Measurements from ENCODE around the gene ITGB8.

ITGB8 gene

GRCh38 chr7:20320322-20320721, 10.4 kb upstream of the ITGB8 start:
- Mint-ChIP-seq H3K9me3 (no peaks in the 10 kb centered on the region), H3K4me1 (no peaks in the 10 kb centered on the region), H3K27me3 (no peaks in the 10 kb centered on the region), H3K36me3 (no peaks in the 10 kb centered on the region), H3K4me3 (no peak overlapping the region), H3K27ac (no peak overlapping the region)
- no peak for ATAC-seq

GRCh38 chr7:20320786-20321185, 9.9 kb upstream of the ITGB8 start:
- Mint-ChIP-seq H3K4me1 (no peaks in the 10 kb centered on the region), H3K27ac (no peak overlapping the region), H3K36me3 (no peaks in the 10 kb centered on the region), H3K9me3 (no peaks in the 10 kb centered on the region), H3K4me3 (no peak overlapping the region), H3K27me3 (no peaks in the 10 kb centered on the region)
- no peak for ATAC-seq

- Mint-ChIP-seq H3K27me3 (no peaks in the 10 kb centered on the region), H3K4me1 (no peaks in the 10 kb centered on the region), H3K36me3 (no peaks in the 10 kb centered on the region), H3K27ac (no peak overlapping the region), H3K9me3 (no peaks in the 10 kb centered on the region), H3K4me3 (no peak overlapping the region)
- no peak for ATAC-seq
Observed at GRCh38 chr7:20323595-20323994, 7.1 kb upstream of the ITGB8 start.

GRCh38 chr7:20326342-20326741, 4.4 kb upstream of the ITGB8 start:
- no peak for ATAC-seq
- no peak overlapping the region for H3K27ac Mint-ChIP-seq

DNA sequence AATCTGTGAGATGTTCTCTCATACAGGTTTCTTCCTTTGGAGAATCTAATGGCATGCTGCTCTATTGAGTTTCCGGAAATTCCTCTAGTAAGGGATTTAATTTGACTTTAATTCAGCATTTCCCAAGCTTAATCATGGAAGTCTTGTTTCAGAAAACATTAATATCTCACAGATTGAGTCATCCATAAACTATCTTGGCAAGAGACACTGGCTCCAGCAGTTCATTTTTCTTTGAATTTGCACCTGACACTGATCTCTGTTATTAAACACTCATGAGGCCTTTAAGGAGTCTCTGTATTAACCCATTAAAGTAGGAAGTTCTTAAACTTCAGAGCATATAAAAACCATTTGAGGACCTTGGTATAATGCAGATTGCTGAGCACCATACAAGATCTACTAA, 3.6 kb upstream of the ITGB8 start:
- ATAC-seq = no peak
- H3K4me1 Mint-ChIP-seq = peaks cover 25% of the 10 kb centered on the region
- no peaks in the 10 kb centered on the region for H3K36me3 Mint-ChIP-seq
- no peak overlapping the region for H3K4me3 Mint-ChIP-seq
- H3K27ac Mint-ChIP-seq = no peak overlapping the region
- H3K27me3 Mint-ChIP-seq = no peaks in the 10 kb centered on the region
- H3K9me3 Mint-ChIP-seq = no peaks in the 10 kb centered on the region

More at GRCh38 chr7:20326342-20326741, 4.4 kb upstream of the ITGB8 start:
- Mint-ChIP-seq H3K4me1 (peaks cover 19% of the 10 kb centered on the region), H3K4me3 (no peak overlapping the region), H3K36me3 (no peaks in the 10 kb centered on the region), H3K9me3 (no peaks in the 10 kb centered on the region), H3K27me3 (no peaks in the 10 kb centered on the region)

DNA sequence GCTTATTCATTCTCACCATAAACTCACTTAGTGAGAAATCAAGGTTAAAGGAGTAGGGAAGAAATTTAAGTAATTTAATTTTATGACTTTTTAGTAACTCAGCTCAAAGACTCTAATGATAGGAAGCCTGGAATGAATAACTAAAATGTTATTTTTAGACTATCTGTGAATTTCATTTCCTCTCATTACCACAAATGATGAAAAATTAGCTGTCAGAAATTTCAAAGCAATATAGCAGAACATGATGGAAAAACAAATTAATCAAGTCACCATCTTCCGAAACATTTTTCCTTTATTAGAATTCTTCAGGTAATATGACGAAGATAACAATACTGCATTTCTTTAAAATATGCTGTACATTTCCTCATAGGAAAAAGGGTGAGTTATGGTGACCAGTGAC, 2.7 kb upstream of the ITGB8 start:
- Mint-ChIP-seq H3K27ac (no peak overlapping the region), H3K4me1 (peaks cover 26% of the 10 kb centered on the region), H3K4me3 (no peak overlapping the region), H3K27me3 (no peaks in the 10 kb centered on the region), H3K36me3 (no peaks in the 10 kb centered on the region), H3K9me3 (no peaks in the 10 kb centered on the region)
- ATAC-seq = no peak

DNA sequence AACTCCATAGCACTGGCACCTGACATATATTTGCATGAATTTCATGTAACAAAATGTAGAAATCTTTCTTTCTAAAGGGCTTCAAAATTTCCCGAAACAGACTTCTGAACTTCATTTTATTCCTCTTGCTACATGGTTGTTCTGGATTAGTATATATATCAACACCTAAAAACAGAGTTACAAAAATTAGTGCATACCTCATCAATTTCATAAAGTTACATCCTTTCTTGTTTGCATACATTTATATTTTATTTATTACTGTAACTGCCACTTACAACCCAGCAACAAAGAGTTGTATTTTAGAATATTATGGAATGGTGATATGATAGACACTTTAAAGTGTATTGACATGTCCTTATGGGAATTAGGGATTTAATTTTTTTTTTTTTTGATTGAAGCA, 2.0 kb upstream of the ITGB8 start:
- H3K36me3 Mint-ChIP-seq = no peaks in the 10 kb centered on the region
- no peaks in the 10 kb centered on the region for H3K27me3 Mint-ChIP-seq

DNA sequence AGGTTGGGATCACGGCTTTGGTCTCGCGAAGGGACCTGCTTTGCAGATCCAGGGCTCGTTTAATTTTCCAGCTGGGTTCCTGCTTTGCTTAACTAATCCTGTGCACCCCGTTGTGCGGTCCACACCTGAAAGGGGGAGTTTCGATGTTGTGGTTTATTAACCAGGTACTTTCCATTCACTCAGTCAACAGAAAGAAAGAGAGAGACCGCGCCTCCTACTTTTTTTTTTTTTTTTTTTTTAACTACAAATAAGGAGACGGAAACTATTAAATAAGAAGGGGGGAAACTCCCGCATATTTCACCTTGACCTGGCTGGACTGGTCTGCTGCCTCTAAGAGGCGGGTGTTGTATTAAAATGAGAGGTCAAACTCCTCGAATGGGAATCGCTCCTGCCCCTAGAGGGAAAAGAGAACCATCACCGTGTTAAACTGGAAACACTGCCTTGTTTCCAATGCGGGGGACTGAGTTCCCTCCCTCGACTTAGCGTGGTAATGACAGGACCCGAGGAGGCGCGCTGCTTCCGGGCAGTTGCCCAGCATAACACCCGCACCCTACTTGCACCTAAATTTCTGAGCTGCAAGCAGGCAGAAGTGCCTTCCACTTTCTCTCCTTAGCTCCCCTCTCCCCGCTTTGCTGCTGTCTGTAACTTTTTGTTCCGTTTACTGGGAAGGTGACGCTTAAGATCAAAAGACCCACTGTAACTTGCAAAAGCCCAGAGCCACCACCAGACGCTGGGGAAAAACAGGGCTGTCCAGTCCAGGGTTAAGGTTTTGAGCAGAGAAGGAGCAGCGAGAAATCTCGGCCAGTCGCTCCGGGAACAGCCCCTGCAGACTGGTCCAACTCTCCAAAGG, 1.1 kb upstream of the ITGB8 start:
- Mint-ChIP-seq H3K4me1 (peaks cover 26% of the 10 kb centered on the region), H3K4me3 (peak overlapping the region; percentile 95), H3K36me3 (no peaks in the 10 kb centered on the region), H3K27ac (peak overlapping the region; percentile 88), H3K9me3 (no peaks in the 10 kb centered on the region), H3K27me3 (no peaks in the 10 kb centered on the region)
- peak; percentile 46 for ATAC-seq

More for the DNA sequence above, 2.0 kb upstream of the ITGB8 start:
- H3K4me3 Mint-ChIP-seq = no peak overlapping the region
- ATAC-seq = no peak
- H3K9me3 Mint-ChIP-seq = no peaks in the 10 kb centered on the region
- no peak overlapping the region for H3K27ac Mint-ChIP-seq
- peaks cover 26% of the 10 kb centered on the region for H3K4me1 Mint-ChIP-seq

- no peaks in the 10 kb centered on the region for H3K9me3 Mint-ChIP-seq
- H3K4me1 Mint-ChIP-seq = peaks cover 26% of the 10 kb centered on the region
- H3K27ac Mint-ChIP-seq = peak overlapping the region; percentile 88
- peaks cover 11% of the 10 kb centered on the region for H3K27me3 Mint-ChIP-seq
- no peaks in the 10 kb centered on the region for H3K36me3 Mint-ChIP-seq
- peak overlapping the region; percentile 95 for H3K4me3 Mint-ChIP-seq
- ATAC-seq = peak; percentile 44
Observed at GRCh38 chr7:20330928-20331909, 519 bp downstream of the ITGB8 start.

- no peak for ATAC-seq
- peaks cover 15% of the 10 kb centered on the region for H3K27me3 Mint-ChIP-seq
- no peaks in the 10 kb centered on the region for H3K36me3 Mint-ChIP-seq
- H3K4me3 Mint-ChIP-seq = peak overlapping the region; percentile 95
- H3K27ac Mint-ChIP-seq = peak overlapping the region; percentile 88
- H3K4me1 Mint-ChIP-seq = peaks cover 26% of the 10 kb centered on the region
- H3K9me3 Mint-ChIP-seq = no peaks in the 10 kb centered on the region
Observed at GRCh38 chr7:20331910-20332813, 1.5 kb downstream of the ITGB8 start.

- no peaks in the 10 kb centered on the region for H3K9me3 Mint-ChIP-seq
- no peaks in the 10 kb centered on the region for H3K4me1 Mint-ChIP-seq
- H3K4me3 Mint-ChIP-seq = no peak overlapping the region
- H3K27me3 Mint-ChIP-seq = peaks cover 37% of the 10 kb centered on the region
- ATAC-seq = no peak
- H3K27ac Mint-ChIP-seq = no peak overlapping the region
- H3K36me3 Mint-ChIP-seq = no peaks in the 10 kb centered on the region
Observed at GRCh38 chr7:20338285-20338684, 7.6 kb downstream of the ITGB8 start.

DNA sequence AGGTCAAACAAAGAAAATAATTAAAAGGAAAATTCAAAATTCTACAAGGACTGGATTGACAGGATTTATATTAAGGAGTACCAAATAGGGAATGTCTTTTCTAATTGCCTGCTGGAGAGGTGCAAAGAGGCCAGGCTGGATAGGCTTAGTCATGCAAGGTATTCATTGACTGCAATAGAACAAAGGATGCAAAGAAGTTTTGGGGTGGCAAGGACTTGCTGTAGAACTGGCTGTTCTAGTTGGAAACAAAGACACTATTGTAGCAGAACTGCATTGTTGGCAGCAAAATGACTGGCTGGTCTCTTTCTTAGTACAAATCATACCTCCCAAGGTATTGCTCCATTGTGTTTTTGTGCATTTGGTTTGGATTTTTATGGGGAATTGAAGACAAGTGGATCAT, 10.1 kb downstream of the ITGB8 start:
- H3K36me3 Mint-ChIP-seq = no peaks in the 10 kb centered on the region
- no peak overlapping the region for H3K4me3 Mint-ChIP-seq
- H3K4me1 Mint-ChIP-seq = no peaks in the 10 kb centered on the region
- no peaks in the 10 kb centered on the region for H3K9me3 Mint-ChIP-seq
- no peak overlapping the region for H3K27ac Mint-ChIP-seq
- no peak for ATAC-seq
- H3K27me3 Mint-ChIP-seq = peaks cover 30% of the 10 kb centered on the region

- no peak overlapping the region for H3K27ac Mint-ChIP-seq
- peaks cover 15% of the 10 kb centered on the region for H3K27me3 Mint-ChIP-seq
- H3K4me3 Mint-ChIP-seq = no peak overlapping the region
- no peaks in the 10 kb centered on the region for H3K9me3 Mint-ChIP-seq
- ATAC-seq = no peak
- H3K4me1 Mint-ChIP-seq = no peaks in the 10 kb centered on the region
- H3K36me3 Mint-ChIP-seq = no peaks in the 10 kb centered on the region
Observed at GRCh38 chr7:20343205-20343604, 12.5 kb downstream of the ITGB8 start.

DNA sequence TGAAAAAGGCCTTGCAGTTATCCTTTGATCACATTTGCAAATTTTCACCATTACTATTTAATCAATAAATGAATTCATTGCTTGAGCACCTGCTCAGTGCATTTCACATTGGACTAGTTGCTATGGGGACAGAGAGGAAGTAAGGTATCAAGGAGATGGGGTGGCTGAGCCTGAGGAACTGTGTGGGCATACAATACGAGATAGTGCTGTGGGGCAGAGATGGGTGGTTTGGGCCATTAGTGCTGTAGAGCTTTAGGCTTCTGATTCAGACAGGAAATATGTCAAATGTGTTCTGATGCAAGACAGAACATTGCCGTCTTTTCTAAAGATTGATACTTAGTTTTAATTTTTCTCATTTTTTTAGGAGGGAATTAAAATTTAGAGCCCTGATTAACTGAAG, 13.2 kb downstream of the ITGB8 start:
- no peak overlapping the region for H3K4me3 Mint-ChIP-seq
- no peaks in the 10 kb centered on the region for H3K4me1 Mint-ChIP-seq
- no peak for ATAC-seq
- H3K9me3 Mint-ChIP-seq = no peaks in the 10 kb centered on the region
- H3K27ac Mint-ChIP-seq = no peak overlapping the region
- H3K27me3 Mint-ChIP-seq = peaks cover 15% of the 10 kb centered on the region
- no peaks in the 10 kb centered on the region for H3K36me3 Mint-ChIP-seq

- no peak for ATAC-seq
- Mint-ChIP-seq H3K9me3 (no peaks in the 10 kb centered on the region), H3K27me3 (peaks cover 15% of the 10 kb centered on the region), H3K36me3 (no peaks in the 10 kb centered on the region), H3K4me3 (no peak overlapping the region), H3K27ac (no peak overlapping the region), H3K4me1 (no peaks in the 10 kb centered on the region)
Observed at GRCh38 chr7:20344396-20344795, 13.7 kb downstream of the ITGB8 start.

All from stimulated activated memory B cell treated with anti-CD40 and anti-IgM and Interleukin-4, amounts not matched to agents 10 μg/mL and 1 μg/mL and 100 μg/mL, for 72 hours (primary cell).